Stimulated activated CD8-positive, alpha-beta memory T cell treated with anti-CD3 and anti-CD28 coated beads, Interleukin-7, amount 100 ng/mL, for 48 hours (primary cell): ENCODE measurements around the gene RAD51B.

Source experiments
- DNase-seq, 2 donors: peaks; one replicate each; pipeline ENCODE4 v3.0.0-alpha.2; 2020; ENCODE audit warnings: low read depth in 1 of 2; ENCODE audit errors: extremely low read depth in 1 of 2

The RAD51B gene

GRCh38 chr14:67833403-67833802 is 13.8 kb downstream of the RAD51B start:
- no peak for DNase-seq

GRCh38 chr14:67835596-67835995 is 16.0 kb downstream of the RAD51B start:
- DNase-seq, result no peak

GRCh38 chr14:67837011-67837624 is 17.5 kb downstream of the RAD51B start:
- peak in 1 of 2 donors; percentile 15 for DNase-seq

GRCh38 chr14:67846029-67846610 is 26.5 kb downstream of the RAD51B start:
- no peak for DNase-seq

- no peak for DNase-seq
These were observed 30.7 kb downstream of the RAD51B start for GRCh38 chr14:67850066-67850830.

- no peak for DNase-seq
These were observed 32.3 kb downstream of the RAD51B start for GRCh38 chr14:67851785-67852410.

- no peak for DNase-seq
These were observed 33.5 kb downstream of the RAD51B start for GRCh38 chr14:67852926-67853604.

- DNase-seq, result no peak
These were observed 34.1 kb downstream of the RAD51B start for GRCh38 chr14:67853715-67854114.

GRCh38 chr14:67856827-67857226 is 37.2 kb downstream of the RAD51B start:
- DNase-seq, result no peak

- DNase-seq, result no peak
These were observed 38.3 kb downstream of the RAD51B start for GRCh38 chr14:67857778-67858350.

- DNase-seq, result no peak
These were observed 39.7 kb downstream of the RAD51B start for GRCh38 chr14:67859169-67859749.

- no peak for DNase-seq
These were observed 43.6 kb downstream of the RAD51B start for GRCh38 chr14:67863223-67863622.

GRCh38 chr14:67875175-67876006 is 55.8 kb downstream of the RAD51B start:
- DNase-seq, result no peak

- no peak for DNase-seq
These were observed 59.4 kb downstream of the RAD51B start for GRCh38 chr14:67879026-67879425.

GRCh38 chr14:67881225-67881624 is 61.6 kb downstream of the RAD51B start:
- peak in 1 of 2 donors; percentile 1 for DNase-seq

- DNase-seq, result no peak
These were observed 63.5 kb downstream of the RAD51B start for GRCh38 chr14:67882986-67883555.

- no peak for DNase-seq
These were observed 64.1 kb downstream of the RAD51B start for GRCh38 chr14:67883717-67884116.

GRCh38 chr14:67886191-67886590 is 66.6 kb downstream of the RAD51B start:
- DNase-seq, result no peak

- no peak for DNase-seq
These were observed 67.9 kb downstream of the RAD51B start for GRCh38 chr14:67887478-67887877.
